Colon (tissue), 2 donors: ENCODE measurements around the gene C11orf87.

Source experiments
- FAIRE-seq: peaks from 2 replicates; lab custom pipeline; 2012; peaks lifted over from hg19 to GRCh38; lab: Jason Lieb, UNC
- donor health status: control.
- donor health status: control.

The C11orf87 gene

DNA sequence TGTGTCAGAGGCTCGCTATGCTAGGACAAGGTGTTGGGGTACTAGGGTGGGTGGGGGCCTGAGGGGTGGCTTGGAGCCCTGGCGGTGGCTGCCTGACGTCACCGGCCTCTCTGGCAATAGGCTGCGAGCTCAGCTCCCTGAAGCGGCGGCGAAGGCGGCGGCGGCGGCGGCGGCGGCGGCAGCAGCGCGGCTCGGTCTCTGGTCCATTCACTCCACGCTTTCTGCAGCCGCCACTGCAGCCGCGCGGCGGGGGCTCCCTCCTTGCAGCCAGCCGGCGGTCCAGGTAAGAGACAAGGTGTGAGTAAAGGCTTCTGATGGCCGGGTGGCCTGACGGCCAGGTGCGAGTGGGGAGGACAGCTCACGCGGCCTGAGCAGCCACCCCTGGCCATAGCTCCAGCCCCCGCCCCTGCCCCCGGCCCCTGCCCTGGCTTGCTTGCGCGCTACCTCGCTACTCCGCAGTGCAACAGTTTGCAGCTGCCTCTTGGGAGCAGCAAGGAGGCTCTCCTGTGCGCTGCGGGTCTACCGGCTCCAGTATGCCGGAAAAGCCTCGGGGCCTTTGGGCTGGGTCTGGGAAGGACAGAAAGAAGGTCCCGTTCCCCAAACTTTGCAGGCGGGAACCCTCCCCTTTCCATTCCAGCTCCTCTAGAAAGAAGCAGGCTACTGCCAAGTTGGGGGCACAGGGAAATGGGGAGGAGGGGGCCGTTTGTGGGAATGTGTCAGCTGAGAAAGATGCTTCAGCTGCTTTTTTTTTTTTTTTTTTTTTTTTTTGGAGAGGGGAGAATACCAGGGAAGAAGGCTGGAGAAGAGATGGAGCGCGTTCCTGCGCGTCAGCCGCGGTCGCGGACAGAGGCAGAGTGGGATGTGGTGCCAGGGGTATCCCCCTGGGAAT, at the start of gene C11orf87:
Gene C11orf87, plus strand, starts transcription at position 210 of the 889 bp plus-strand sequence. CDS start 1,444 bp downstream, outside the sequence.
- no peak for FAIRE-seq

DNA sequence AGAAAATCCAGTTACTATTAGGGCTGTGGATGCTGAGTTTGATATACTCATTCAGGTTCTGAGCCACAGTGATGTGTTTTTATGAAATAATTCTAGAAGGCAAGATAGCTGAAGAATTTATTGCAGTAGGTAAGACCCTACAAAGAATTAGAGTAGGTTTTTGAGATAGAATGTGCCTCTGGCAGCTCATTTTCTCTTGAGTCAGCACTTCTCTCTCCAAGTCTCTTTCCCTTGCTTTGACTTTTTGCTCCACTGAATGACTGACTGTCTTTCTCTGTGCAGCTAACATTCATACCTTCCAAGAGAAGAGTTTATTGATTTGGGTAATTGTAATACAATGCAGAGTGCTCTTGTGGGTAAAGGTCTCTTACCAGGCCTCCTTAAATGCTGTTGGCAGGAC, 48.0 kb upstream of the C11orf87 start:
- FAIRE-seq, result no peak

DNA sequence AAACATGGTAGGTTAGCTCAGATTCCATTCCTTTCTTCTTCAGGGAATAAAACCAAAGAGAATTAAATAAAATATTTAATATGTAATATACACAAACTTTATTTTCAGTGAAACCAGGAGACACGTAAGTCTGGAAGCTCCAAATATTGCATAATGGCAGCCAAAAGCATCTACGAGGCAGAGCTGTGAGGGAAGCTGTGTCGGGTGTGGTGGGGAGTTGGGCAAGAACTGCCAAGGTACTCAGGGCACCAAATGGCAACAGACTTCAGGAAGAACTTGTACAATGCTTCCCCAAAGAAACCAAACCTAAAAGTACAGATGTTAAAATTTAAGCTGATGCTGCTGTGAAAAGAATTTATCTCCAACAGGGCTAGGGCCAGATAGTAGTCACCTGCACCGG, 47.5 kb upstream of the C11orf87 start:
- no peak for FAIRE-seq

DNA sequence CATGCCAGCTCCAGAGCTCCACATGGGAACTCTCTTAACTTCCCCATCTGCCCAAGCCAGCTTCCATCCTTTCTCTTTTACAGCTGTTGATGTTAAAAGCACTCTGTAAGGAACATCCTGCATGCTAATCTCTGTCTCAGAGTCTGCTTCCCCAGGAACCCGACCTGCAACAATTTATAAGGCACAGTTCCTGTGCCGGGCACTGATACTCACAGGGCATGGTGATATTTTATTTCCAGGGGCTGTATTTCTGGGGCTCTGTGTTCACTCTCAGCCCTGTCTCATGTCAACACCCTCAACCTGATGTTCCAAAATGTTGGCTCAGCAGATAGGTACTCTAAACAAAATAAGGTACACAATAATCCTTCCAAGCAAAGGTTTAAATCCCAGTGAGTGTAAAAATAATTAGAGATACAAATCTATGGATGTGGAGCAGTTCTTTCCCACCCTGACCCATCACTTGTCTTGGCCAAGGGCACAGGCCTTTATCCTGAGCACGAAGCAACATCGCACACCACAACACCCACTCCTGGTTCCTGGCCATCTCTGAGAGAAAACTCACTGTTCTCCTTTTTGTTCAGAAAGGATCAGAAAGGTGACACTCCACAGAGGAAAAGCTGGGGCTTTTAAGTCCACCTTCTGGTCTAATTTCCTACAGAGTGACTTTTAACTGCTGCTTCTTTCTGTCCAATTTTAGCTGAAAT, 44.8 kb upstream of the C11orf87 start:
- no peak for FAIRE-seq

DNA sequence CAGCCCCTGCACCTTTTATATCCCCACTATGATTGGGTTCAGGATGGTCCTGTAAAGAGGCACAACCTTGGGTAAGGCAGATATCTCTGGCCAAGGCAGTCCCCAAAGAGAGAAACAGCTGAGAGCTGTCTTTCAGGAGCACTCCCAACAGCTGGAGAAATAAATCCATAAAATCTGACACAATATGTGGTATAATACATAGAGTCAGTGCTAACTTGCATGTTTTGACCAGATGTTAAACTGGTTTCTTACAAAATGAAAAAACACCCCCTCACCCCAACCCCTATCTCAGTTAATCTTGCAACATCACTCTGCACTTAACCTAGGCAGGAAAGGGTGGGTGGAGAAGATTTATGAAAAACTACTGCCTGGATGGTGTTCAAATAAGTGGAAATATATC, 44.0 kb upstream of the C11orf87 start:
- FAIRE-seq, result no peak

DNA sequence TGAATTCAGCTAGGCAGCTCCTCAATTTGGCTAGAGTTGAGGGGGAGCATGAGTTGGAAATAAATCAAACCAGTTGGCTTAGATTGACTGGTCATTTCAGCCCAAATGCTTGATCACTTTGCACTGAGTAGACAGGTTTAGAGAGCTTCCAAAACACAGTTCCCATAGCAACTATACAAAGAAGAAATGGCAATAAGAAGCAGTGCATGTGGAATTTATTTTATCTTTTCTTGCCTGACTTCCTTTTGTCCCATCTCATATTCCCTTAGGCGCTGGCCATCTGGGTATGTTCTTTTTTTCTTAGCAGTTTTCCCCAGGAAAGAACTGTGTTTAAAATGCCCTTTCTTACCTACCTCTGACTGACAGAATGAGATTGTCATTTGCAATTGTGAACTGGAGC, 38.7 kb upstream of the C11orf87 start:
- no peak for FAIRE-seq

DNA sequence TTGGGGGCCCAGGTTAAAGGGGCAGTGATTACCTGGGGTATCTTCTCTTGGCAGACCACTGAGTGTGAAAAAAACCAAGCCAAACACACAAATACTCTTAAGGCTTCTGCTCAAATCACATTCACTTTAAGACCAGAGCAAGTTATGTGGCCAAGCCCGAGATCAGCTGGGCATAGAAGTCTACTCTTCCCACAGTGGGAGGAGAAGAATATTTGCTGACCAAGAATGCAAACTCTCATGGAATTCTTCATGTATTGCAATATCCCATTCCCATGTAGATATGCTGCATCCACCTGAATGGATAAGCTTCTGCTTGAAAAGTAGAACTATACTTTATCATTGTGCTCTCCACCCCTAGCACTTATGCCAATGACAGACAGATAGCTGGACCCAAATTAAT, 37.1 kb upstream of the C11orf87 start:
- FAIRE-seq, result no peak

DNA sequence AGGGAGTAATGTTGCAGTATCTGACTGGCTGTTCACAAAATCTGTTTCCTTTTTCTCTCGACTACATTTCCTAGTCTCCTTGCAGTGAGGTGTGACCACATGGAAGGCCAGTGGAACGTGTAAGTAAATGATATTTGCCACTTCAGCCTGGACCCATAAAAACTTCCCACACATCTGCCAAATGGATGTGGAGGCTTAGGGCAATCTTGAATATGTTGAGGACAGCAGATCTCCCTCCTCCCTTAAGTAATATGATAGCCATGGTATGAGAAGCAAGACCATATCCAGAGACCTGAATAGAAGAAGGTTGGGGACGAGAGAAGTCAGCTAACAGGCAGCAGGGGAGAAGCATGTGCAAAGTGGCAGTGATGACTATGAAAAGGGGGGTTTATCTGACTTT, 33.0 kb upstream of the C11orf87 start:
- FAIRE-seq, result no peak

DNA sequence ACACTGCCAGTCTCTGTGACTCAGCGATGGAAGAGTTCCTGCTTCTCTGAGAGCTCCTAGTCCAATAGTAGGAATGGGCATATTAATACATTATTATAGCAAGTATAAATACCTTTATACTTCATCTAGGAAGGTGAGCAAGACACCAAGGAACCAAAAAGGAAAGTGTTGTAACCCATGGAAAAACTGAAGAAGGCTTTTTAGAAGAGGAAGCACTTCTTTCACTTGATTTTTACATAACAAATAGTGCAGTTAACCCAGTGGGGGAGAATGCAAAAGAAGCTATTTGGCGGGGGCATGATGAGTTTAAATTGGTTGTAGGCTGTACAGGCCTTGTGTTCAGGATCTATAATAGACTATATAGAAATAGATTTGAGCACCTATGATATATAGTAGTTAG, 31.2 kb upstream of the C11orf87 start:
- no peak for FAIRE-seq

DNA sequence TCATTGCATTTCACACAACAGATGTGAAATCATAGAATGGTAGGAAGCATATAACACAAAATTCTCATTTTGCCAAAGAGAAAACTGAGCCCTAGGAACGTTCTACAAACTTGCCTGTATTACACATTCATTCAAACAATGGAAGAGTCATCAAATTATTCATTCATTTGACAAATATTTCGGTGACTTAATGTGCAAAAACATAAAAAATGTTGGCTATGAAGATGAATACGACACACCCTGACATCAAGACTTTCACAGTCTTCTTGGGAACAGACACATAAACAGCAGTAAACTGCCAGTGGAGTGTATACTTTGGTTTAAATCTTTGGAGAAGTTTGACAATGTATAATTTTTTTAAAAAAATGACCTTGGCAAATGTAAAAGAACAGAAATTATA, 20.4 kb upstream of the C11orf87 start:
- FAIRE-seq, result no peak

DNA sequence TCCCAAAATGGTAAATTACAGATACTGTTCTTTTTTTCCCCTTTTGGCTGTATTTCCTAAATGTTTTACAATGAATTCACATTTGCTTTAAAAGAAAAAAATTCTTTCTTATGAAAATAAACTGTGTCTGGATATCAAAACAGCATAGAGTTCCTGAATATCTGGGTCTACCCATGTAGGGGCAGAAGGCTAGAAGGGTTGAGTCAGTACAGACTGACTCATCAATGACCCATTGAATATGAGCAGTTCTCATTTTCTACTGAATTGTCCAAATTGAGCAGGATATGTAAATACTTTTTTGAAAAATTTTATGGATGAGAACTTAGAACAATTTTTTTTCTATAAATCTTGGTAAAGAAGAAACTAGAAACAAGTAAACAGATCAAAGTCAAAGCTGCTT, 16.3 kb upstream of the C11orf87 start:
- FAIRE-seq, result no peak

DNA sequence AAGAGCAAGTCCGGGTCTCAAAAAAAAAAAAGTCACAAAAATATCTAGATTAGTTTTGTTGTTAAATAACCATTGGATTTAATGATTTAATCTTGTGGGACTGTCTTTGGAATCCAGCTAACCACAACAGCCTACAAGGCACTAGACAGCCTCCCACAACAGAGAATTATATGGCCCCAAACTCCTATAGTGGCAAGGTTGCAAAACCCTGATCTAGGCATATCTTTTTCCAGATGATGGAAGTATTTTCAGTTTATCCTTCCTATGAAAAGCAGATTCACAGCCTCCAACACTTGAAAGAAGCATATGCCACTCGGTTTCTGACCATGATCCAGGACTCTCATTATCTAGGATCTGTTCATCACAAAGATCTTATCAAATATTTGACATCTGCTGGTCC, 5.4 kb upstream of the C11orf87 start:
- no peak for FAIRE-seq

DNA sequence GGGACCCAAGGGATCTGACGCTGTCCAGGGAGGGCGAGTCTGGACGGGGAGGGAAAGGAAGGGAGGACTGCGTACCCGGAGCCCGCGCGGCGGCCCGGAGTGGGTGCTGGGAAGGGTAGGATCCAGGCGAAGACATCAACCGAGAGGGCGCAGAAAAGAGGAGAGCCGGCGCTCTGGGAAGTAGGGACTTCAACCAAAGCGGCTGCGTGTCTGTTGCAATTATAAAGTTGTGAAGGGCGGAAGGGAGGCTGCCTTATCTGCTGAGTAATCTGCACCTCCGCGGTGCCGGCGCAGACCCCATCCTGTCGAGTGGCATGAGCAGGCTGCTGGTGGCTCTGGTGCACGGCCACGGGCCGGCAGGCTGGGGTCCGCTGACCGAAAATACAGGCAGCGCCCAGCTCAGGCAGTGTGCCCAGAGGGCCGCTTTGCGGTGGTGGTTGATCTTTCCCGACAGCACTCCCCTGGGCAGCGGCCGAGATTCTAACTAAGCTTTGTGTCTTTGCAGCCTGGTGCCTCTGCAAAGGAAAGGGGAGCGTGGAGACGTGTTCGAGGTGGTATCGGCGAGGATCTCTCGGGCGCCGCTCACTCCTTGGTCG, 978 bp downstream of the C11orf87 start:
- no peak for FAIRE-seq

DNA sequence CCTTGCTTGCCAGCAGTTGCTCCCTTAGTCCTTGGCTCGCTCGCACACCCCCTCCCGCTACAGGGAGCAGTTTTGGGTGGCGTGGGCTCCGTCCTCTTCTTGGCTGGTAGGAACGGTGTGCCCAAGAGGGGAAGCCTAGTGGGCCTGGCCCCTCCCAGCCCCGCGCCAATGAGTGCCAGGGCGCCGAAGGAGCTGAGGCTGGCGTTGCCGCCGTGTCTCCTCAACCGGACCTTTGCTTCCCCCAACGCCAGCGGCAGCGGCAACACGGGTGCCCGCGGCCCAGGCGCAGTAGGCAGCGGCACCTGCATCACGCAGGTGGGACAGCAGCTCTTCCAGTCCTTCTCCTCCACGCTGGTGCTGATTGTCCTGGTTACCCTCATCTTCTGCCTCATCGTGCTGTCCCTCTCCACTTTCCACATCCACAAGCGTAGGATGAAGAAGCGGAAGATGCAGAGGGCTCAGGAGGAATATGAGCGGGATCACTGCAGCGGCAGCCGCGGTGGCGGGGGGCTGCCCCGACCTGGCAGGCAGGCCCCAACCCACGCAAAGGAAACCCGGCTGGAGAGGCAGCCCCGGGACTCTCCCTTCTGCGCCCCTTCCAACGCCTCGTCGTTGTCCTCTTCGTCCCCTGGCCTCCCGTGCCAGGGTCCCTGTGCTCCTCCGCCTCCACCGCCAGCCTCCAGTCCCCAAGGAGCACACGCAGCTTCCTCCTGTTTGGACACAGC, 1.6 kb downstream of the C11orf87 start:
- FAIRE-seq, result no peak

DNA sequence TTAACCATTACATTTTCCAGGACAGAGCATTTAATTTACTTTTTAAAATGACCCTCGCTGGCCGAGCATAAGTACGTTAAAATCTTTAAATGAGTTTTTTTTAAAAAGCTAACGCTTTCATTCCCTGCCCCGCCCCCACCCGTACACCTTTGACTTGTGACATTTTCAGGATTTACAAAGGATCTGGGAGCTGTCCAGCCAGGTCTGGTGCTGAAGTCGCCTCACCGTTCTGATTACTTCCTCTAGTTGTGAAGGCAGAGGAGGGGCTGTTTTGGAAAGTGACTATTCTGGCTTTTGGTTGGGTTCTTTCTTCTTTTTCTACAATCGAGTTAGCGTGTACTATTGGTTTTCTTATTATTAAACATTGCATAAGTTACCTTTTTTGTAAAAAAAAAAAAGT, 2.9 kb downstream of the C11orf87 start:
- FAIRE-seq, result no peak

DNA sequence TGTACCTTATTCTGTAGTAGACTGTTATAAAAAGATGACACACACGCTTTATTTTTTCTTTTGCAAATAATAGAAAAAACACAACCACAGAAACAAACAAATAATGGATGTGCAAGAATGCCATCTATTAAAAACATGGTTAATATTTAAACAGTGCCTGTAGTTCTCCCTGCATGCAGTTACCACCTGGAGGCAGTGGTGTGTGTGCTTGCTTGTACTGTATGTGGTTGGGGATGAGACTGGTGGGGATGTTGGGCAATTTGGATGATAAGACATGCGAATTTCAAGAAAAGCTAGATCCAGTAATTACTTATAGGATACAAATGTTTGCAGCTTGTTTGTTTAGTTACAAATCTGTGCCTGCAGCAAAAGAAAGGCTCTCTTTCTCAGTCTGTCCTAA, 3.6 kb downstream of the C11orf87 start:
- FAIRE-seq, result no peak

DNA sequence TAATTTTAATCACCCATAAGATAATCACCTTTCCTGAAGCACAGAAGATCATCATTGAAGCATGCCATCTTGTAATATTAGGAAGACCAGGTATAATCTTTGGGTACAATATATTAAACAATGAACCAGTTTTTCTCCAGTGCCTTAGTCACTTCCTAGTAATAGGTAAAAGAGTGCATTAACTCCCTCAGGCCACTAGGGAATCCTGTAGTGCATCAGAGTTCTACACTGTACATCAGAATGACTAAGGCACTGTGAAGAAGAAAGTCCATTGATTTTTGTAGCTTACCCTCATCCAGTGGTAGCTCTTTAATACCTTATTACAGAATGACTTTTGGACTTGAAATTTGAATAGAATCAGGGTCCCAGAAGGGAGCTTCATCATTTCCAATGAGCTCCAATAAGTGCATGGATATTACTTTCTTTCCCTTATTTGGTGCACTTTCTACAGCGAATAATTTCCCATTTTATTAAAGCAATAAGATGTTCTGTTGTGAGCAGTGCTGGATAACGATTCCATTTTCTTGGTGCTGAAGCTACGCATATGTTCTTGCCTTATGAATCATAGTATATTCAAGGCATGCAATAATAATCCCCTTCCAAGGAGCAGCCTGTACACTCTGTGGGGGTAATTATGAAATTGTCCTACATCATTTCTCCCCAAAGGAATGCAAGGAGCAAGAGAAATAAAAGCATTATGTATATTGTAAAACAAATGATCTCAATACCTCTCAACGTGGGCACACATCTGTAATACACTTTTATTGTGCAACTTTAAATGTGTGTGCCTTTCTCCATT, 4.7 kb downstream of the C11orf87 start:
- FAIRE-seq, result no peak

DNA sequence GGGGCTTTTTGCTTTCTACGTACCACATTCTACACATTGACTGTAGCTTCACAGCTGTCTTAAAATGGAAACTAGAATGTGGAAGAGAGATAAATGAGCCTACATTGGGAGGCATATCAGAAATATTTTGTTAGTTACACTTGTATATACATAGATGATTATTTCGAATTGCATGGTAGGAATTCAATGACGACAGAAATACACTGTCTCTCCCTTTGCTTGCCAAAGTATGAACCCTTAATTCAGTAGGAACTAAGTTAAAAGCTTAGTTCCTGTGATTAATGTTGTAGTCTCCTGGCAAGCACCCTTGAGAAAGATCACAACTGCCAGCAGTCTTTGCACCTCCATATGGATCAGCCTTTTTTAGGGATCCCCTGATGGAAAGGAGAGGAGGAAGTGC, 10.1 kb downstream of the C11orf87 start:
- no peak for FAIRE-seq

DNA sequence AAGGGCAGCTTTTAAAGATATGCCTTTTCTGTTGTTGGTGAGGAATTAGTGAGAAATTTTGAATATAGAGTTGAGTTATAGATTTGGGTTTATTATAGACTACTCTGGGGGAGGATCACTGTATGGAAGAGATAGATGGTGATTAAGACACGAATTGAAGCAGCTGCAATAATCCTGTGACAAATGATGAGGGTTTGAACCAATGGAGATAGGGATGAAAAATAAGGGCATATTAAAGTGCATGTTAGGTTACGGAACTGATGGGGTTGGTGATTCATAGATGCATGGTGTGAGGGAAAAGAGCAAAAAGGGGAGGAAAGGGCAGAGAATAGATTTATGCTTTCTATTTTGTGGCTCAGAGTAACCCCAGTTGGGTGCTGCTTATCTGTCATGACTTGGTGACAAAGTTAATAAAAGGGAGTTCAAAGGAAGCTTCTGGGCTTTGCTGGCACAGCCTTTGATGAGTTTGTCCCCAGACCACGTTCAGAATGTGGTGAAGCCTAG, 11.8 kb downstream of the C11orf87 start:
- FAIRE-seq, result no peak

DNA sequence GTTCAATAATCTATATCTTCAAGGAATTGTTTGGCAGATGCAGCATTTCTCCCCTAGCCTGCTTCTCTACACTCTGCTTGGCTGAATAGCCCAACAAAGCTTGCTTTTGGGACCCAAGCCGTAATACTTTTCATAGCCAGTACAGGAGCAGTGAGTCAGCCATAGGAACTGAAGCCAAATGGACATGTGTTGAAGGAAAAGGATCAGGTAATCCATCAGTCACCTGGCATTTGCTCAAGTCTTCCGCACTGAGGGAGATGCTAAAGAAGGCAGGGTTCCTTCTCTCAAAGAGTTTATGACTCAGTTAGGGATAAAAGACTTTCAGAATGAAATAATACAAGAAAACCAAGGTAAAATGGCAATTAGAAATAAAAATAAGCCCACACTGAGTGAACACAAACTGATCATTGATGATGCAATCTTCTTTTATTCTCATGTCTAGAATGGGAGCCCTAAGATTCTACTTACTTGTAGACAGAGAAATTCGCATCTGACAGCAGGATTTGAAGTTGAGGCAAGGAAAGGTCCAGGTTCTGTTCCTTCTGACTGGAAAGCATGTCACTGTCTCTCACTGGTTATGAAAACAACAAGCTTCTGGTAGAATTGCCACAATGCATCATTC, 13.2 kb downstream of the C11orf87 start:
- no peak for FAIRE-seq

DNA sequence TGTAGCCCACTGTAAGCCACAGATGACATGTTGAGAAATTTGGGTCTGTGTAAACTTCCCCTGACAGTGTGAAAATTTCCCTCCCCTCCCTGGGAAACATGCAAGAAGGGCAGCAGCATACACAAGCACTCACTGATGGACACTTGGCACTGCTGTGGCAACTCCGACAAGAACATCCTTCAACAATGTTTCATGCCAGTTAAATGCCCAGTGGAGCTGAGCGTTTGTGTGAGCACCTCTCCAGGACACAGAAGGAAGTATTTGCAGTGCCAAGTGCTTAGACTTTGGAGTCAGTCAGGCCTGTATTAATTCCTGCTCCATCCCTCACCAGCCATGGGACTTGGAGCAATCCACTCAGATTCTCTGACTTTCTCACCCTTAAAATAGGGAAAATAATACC, 17.7 kb downstream of the C11orf87 start:
- no peak for FAIRE-seq
